Measurements from ENCODE around the gene ASCL5. TPM values are rescaled to one million over a fixed set of nuclear protein-coding genes. Genes with fewer than 3 reads are reported as not detected.
A peak's percentile ranks its signal among the peaks of the same experiment; 100 is the strongest.

The ASCL5 gene
- total and polyA plus RNA-seq, 9 of the 15 experiments (the other 6 are each of a cell fraction or from before 2014, with no cell fraction given), result 0.09 TPM; not detected in 8

DNA sequence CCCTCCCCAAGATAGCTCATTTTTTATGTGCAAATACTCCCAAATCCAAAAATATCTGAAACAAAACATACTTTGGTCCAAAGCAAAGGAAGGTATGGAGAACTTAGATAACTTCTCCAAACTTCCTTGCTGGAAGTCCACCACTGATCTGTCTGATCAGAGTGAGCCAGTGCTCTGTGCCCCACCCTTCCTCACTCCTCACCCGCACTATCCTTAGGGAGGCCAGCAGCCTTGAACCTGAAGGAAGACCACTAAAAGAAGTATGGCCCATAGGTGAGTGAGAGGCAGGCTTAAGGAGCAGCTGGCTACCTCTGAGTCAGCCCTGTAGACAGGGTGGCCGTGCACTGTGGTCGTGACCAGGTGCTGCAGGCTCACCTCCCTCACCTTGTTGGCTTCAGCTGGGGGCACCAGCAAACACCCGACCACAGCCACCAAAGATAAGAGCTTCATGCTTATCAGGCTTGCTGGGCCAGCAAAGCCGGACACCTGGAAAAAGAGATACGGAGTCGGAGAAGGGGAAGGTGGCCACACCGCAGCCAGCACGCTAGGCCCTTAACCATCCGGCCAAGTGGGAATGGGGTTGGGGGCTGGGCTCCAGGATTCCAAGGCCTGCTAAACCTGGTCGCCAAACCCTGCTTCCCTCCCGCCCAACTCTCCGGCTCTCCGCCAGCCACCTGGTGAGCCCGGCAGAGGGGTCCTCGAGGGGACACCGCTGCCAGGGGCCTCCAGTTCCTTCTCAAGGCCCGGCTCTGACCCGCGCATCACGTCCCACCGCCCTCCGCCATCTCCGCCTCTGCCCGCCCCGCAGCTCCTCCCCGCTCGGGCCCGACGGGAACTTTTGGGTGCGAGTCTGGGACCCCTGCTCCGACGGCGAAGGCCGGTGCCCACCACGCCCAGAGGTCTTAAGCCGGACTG, 26.7 kb upstream of the ASCL5 start (continued):
- TF ChIP-seq RERE (CRISPR knock-in tag; IDR thresholded peaks at IDR 0.05; ENCODE audit: borderline replicate concordance) (0 out of 2 replicates have a peak, but pooled peaks have one; percentile 26), NFXL1 (CRISPR knock-in tag; IDR thresholded peaks at IDR 0.05) (no peak), MCM2 (IDR thresholded peaks at IDR 0.05; ENCODE audit: low read depth) (no peak), ATF3 (IDR thresholded peaks at IDR 0.05) (no peak), ATF3 (CRISPR knock-in tag; conservative IDR thresholded peaks at IDR 0.05) (no peak), HNRNPK (IDR thresholded peaks at IDR 0.05; ENCODE audit: low read depth, low read length, poor library complexity, severe bottlenecking) (no peak), ZNF143 (CRISPR knock-in tag; IDR thresholded peaks at IDR 0.05) (no peak), TAF1 (IDR thresholded peaks at IDR 0.05; ENCODE audit: control insufficient read depth, extremely low read depth, insufficient read depth, low read length, severe bottlenecking) (no peak), ETV5 (CRISPR knock-in tag; IDR thresholded peaks at IDR 0.05; ENCODE audit: low read depth) (peak; percentile 85; the same call in 1 of the 2 replicates), SMARCA4 (IDR thresholded peaks at IDR 0.05) (peak; percentile 94), ZNF436 (CRISPR knock-in tag; IDR thresholded peaks at IDR 0.05) (no peak), EGR1 (conservative IDR thresholded peaks at IDR 0.05) (no peak), ZEB2 (IDR thresholded peaks at IDR 0.05) (peak; percentile 98), ZKSCAN1 (IDR thresholded peaks at IDR 0.05; ENCODE audit: low read depth, low read length) (0 out of 2 replicates have a peak, but pooled peaks have one; percentile 42), BACH1 (tag; IDR thresholded peaks at IDR 0.05) (no peak), MAFK (IDR thresholded peaks at IDR 0.05; ENCODE audit: low read length) (no peak), FOXJ2 (tag; IDR thresholded peaks at IDR 0.05) (no peak)
- TF ChIP-seq, protein P1, sequence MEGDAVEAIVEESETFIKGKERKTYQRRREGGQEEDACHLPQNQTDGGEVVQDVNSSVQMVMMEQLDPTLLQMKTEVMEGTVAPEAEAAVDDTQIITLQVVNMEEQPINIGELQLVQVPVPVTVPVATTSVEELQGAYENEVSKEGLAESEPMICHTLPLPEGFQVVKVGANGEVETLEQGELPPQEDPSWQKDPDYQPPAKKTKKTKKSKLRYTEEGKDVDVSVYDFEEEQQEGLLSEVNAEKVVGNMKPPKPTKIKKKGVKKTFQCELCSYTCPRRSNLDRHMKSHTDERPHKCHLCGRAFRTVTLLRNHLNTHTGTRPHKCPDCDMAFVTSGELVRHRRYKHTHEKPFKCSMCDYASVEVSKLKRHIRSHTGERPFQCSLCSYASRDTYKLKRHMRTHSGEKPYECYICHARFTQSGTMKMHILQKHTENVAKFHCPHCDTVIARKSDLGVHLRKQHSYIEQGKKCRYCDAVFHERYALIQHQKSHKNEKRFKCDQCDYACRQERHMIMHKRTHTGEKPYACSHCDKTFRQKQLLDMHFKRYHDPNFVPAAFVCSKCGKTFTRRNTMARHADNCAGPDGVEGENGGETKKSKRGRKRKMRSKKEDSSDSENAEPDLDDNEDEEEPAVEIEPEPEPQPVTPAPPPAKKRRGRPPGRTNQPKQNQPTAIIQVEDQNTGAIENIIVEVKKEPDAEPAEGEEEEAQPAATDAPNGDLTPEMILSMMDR (IDR thresholded peaks at IDR 0.05 in 2 of 3, conservative IDR thresholded peaks at IDR 0.05 in 1 of 3; ENCODE audit: insufficient read depth in 2 of 3, low read depth in 1 of 3, low read length in 3 of 3), result no peak

Measured in K562 (cell line).